Measurements from ENCODE around the gene PRR15L. TPM values are rescaled to one million over a fixed set of nuclear protein-coding genes. Genes with fewer than 3 reads are reported as not detected.

The PRR15L gene
- total and polyA plus RNA-seq, 11 donors = 0.04 to 2.7 TPM; not detected in 9

DNA sequence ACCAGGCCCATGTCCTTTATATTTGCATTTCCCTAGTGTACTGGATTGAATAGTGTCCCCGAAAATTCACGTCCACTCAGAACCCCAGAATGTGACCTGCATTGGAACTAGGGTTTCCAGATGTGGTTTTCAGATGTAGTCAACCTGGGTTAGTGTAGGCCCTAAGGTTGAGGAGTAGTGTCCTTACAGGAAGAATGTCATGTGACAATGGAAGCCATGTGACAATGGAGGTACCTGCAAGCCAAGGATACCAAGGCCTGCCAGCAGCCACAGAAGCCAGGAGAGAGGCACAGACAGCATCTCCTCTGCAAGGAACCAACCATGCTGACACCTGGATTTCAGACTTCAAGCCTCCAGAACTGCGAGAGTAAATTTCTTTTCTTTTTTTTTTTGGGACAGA lies 5.2 kb upstream of the PRR15L start:
- no peaks in the 10 kb centered on the region for H3K36me3 ChIP-seq
- no peak for ATAC-seq
- 80 to 97% (median 95%) methylated on average over 3 of the region's 3 CpGs for WGBS, 4 donors
- TF ChIP-seq, protein P1, sequence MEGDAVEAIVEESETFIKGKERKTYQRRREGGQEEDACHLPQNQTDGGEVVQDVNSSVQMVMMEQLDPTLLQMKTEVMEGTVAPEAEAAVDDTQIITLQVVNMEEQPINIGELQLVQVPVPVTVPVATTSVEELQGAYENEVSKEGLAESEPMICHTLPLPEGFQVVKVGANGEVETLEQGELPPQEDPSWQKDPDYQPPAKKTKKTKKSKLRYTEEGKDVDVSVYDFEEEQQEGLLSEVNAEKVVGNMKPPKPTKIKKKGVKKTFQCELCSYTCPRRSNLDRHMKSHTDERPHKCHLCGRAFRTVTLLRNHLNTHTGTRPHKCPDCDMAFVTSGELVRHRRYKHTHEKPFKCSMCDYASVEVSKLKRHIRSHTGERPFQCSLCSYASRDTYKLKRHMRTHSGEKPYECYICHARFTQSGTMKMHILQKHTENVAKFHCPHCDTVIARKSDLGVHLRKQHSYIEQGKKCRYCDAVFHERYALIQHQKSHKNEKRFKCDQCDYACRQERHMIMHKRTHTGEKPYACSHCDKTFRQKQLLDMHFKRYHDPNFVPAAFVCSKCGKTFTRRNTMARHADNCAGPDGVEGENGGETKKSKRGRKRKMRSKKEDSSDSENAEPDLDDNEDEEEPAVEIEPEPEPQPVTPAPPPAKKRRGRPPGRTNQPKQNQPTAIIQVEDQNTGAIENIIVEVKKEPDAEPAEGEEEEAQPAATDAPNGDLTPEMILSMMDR (IDR thresholded peaks at IDR 0.05) = no peak
- TF ChIP-seq POLR2A (IDR thresholded peaks at IDR 0.05) = no peak
- H3K9me3 ChIP-seq = peaks cover 0 to 4% (median 0%) of the 10 kb centered on the region in 12 donors
- no peak for DNase-seq
- H3K27ac ChIP-seq = no peak overlapping the region
- intact Hi-C loops (cut with DNase I) = no loop called here
- peaks cover 0 to 5% (median 0%) of the 10 kb centered on the region in 12 donors for H3K4me1 ChIP-seq
- H3K27me3 ChIP-seq = no peaks in the 10 kb centered on the region
- H3K4me3 ChIP-seq = no peak overlapping the region

- 77 to 86% (median 83%) methylated on average over 6 of the region's 6 CpGs for WGBS, 4 donors
- Histone ChIP-seq H3K27me3 (no peaks in the 10 kb centered on the region), H3K9me3 (peaks cover 0 to 4% (median 0%) of the 10 kb centered on the region in 12 donors), H3K27ac (no peak overlapping the region), H3K4me1 (peaks cover 0 to 4% (median 0%) of the 10 kb centered on the region in 12 donors), H3K4me3 (no peak overlapping the region), H3K36me3 (no peaks in the 10 kb centered on the region)
- intact Hi-C loops (cut with DNase I) = no loop called here
- ATAC-seq (no peak), DNase-seq (no peak)
- TF ChIP-seq POLR2A (IDR thresholded peaks at IDR 0.05) = no peak
- TF ChIP-seq, protein P1 (IDR thresholded peaks at IDR 0.05) = no peak
Measured at GRCh38 chr17:47961406-47961805, 3.7 kb upstream of the PRR15L start.

- TF ChIP-seq, protein P1 (IDR thresholded peaks at IDR 0.05) = no peak
- TF ChIP-seq POLR2A (IDR thresholded peaks at IDR 0.05) = no peak
- ATAC-seq (peak in 1 of 4 donors; percentile 33), DNase-seq (no peak)
- Histone ChIP-seq H3K27me3 (no peaks in the 10 kb centered on the region), H3K4me1 (no peaks in the 10 kb centered on the region), H3K9me3 (peaks cover 0 to 4% (median 0%) of the 10 kb centered on the region in 12 donors), H3K4me3 (no peak overlapping the region), H3K36me3 (no peaks in the 10 kb centered on the region), H3K27ac (no peak overlapping the region)
- 57 to 74% (median 66%) methylated on average over 6 to 8 of the region's 8 CpGs for WGBS, 4 donors
- intact Hi-C loops (cut with DNase I) = no loop called here
Measured at GRCh38 chr17:47959825-47960655, 2.4 kb upstream of the PRR15L start.

DNA sequence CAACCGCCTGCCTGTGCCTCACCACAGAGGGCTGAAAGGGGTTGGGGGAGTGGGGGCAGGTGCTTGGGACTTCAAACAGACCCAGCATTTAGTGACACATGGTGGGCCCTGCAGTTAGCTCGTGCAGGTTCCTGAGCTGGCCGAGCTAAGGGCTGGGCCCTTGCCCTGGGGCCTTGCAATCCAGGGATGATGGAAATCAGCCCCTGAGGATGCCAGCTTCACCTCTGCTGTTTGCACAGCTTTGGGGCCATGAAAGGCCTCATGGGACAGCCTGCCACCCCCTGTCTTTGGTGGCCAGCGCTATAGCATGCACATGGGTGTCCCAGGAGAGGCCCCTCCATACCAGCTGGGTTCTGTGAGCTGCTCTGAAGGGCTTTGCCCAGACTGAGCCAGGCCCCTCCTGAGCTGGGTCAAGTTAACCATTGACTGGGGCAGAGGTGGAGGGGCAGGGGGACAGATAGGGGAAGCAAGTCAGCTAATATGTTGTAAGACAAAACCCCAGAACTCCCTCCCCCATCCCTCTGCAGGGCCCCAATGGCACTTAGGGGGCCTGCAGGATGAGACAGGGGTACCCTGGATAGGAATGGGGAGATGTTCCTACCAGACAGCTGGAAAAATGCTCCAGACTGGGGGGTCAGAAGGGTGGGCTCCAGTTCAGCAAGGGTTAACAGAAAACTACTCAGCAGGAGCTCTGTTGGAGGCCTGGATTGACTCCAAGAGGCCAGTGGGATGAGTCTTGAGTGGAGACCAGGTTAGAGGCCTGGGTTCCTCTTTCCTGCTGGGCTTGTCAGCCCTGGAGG lies 692 bp downstream of the PRR15L start:
- H3K9me3 ChIP-seq = peaks cover 0 to 4% (median 0%) of the 10 kb centered on the region in 12 donors
- ATAC-seq = no peak
- H3K27me3 ChIP-seq = no peaks in the 10 kb centered on the region
- 77 to 94% (median 82%) methylated on average over 4 of the region's 4 CpGs for WGBS, 4 donors
- intact Hi-C loops (cut with DNase I) = no loop called here
- H3K4me3 ChIP-seq = no peak overlapping the region
- H3K27ac ChIP-seq = no peak overlapping the region
- peaks cover 0 to 3% (median 0%) of the 10 kb centered on the region in 12 donors for H3K4me1 ChIP-seq
- H3K36me3 ChIP-seq = no peaks in the 10 kb centered on the region
- no peak for DNase-seq
- TF ChIP-seq POLR2A (IDR thresholded peaks at IDR 0.05) = no peak
- TF ChIP-seq, protein P1 (IDR thresholded peaks at IDR 0.05) = no peak

Measured in heart left ventricle (tissue), 16 donors.